GM12872 (cell line): ENCODE data around the gene DNAH14.

Experiments
- CTCF ChIP-seq: IDR thresholded peaks from 3 replicates; pipeline ENCODE4 v1.5.1; 2011; ENCODE audit warnings: low read depth, mild to moderate bottlenecking, low read length, moderate library complexity; ENCODE audit not compliant: insufficient read depth

Gene DNAH14

GRCh38 chr1:224928906-224929305 is 569 bp upstream of the DNAH14 start:
- TF ChIP-seq CTCF: no peak

- TF ChIP-seq CTCF: no peak
Observed at GRCh38 chr1:224931605-224932004, 2.1 kb downstream of the DNAH14 start.

GRCh38 chr1:224932607-224933249 is 3.3 kb downstream of the DNAH14 start:
- TF ChIP-seq CTCF: no peak

GRCh38 chr1:224933584-224933983 is 4.1 kb downstream of the DNAH14 start:
- TF ChIP-seq CTCF: no peak

- TF ChIP-seq CTCF: no peak
Observed at GRCh38 chr1:224938652-224939051, 9.2 kb downstream of the DNAH14 start.

GRCh38 chr1:224939844-224940425 is 10.5 kb downstream of the DNAH14 start:
- TF ChIP-seq CTCF: no peak

GRCh38 chr1:224957696-224958095 is 28.2 kb downstream of the DNAH14 start:
- TF ChIP-seq CTCF: no peak
